ENCODE measurements around the gene NATD1.

- TF ChIP-seq, protein P1, sequence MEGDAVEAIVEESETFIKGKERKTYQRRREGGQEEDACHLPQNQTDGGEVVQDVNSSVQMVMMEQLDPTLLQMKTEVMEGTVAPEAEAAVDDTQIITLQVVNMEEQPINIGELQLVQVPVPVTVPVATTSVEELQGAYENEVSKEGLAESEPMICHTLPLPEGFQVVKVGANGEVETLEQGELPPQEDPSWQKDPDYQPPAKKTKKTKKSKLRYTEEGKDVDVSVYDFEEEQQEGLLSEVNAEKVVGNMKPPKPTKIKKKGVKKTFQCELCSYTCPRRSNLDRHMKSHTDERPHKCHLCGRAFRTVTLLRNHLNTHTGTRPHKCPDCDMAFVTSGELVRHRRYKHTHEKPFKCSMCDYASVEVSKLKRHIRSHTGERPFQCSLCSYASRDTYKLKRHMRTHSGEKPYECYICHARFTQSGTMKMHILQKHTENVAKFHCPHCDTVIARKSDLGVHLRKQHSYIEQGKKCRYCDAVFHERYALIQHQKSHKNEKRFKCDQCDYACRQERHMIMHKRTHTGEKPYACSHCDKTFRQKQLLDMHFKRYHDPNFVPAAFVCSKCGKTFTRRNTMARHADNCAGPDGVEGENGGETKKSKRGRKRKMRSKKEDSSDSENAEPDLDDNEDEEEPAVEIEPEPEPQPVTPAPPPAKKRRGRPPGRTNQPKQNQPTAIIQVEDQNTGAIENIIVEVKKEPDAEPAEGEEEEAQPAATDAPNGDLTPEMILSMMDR (IDR thresholded peaks at IDR 0.05), result no peak
- no peak for TF ChIP-seq POLR2A (IDR thresholded peaks at IDR 0.05)
These were observed 19.9 kb upstream of the NATD1 start for GRCh38 chr17:21272881-21273792.
